Right renal pelvis (tissue), 4 donors: ENCODE results near the gene UACA. TPM values are rescaled to one million over a fixed set of nuclear protein-coding genes. Genes with fewer than 3 reads are reported as not detected.

Experiments used
- DNase-seq, 4 donors: peaks; one replicate each; pipeline ENCODE4 v3.0.0-alpha.2; 2013; ENCODE audit warnings: low read depth in 4 of 4, low spot score in 3 of 4, missing footprints in 1 of 4
- polyA plus RNA-seq, 4 donors: library from polyadenylated mRNA; unstranded; fragments of 120-200 nt; gene quantifications; one replicate each; pipeline ENCODE4 v1.2.1, GENCODE V29; 2013; ENCODE audit not compliant: insufficient read length in 4 of 4

UACA gene
- polyA plus RNA-seq, 4 donors = 87.0 to 106 (median 96.9) TPM

DNA sequence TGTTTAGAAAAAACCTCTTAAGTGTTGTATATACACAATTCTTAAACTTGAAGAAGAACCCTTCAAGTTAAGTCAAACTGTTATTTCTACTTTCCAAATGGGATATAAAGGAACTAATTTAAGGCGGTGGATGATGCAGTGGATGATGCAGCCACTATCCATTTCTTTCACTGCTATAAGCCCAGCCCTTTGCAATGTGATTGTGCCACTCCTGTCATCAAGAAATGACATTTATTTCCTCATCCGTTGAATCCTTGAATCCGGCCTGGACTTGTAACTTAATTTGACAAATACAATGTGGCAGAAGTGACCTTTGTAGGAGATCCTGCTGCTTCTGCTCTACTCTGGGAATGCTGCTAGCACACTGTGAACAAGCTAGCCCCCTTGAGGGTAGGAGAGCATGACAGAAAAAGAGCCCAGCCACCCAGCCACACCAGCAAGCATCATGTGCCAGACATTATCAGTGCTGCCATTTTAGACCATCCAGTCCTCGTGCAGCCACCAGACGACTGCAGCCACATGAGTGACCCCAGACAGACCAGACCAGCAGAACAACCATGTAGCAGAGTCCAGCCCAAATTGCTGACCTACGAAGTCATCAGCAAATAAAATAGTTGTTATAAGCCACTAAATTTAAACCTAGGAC is 47.4 kb downstream of the UACA start:
- no peak for DNase-seq

- DNase-seq = no peak
These were observed 48.8 kb downstream of the UACA start for GRCh38 chr15:70714565-70714964.

DNA sequence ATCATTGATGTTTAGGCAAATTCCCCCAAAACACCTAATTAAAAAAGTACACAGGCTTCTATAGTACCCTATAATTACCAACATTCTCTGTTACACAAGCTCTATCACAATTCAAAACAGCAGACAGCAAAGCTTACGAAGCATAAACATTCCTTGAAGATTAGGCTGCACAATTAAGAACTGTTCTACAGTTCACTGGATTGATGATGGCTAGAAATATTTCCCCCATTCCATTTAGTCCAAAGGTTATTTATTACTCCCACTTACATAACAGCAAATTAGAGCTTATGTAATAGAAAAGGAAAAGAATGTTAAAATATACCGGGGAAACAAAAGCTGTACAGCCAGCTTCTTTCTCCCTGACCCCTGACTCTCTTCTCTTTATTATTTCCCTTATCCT is 49.3 kb downstream of the UACA start:
- no peak for DNase-seq

DNA sequence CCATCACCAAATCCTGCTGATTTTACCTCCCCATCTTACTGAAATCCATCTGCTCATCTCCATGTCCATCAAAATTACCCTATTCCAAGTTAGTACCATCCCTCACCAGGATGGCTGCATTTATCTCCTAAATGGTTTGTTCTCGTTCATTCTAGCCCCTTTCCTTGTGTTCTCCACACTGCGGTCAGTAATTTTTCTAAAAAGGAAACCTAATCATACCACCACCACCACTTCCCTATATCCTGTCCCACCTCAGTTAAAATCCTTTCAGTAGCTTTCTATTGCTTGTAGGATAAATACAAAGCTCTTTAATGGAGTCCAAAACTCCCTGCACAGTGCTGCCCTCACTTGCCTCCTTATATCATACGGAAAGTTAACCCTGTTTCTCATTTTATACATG is 51.1 kb downstream of the UACA start:
- DNase-seq = no peak

- no peak for DNase-seq
These were observed 52.6 kb downstream of the UACA start for GRCh38 chr15:70710714-70711113.

DNA sequence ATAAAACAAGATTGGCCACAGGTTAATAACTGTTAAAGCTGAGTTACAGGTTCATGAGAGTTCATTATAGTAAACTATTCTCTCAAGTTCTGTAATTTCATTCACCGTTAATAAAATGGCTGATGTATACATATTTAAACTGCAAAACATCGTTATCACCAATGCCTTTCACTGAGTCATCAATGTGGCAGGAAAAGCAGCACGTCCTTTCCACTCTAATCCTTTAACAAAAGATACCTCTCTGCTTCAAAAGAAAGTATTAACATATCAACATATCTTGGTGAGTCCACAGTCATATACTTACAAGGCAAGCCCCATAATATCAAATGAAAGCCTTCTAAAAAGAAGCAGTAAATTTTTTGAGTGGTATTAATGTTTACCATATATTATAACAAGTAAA is 54.5 kb downstream of the UACA start:
- no peak for DNase-seq

DNA sequence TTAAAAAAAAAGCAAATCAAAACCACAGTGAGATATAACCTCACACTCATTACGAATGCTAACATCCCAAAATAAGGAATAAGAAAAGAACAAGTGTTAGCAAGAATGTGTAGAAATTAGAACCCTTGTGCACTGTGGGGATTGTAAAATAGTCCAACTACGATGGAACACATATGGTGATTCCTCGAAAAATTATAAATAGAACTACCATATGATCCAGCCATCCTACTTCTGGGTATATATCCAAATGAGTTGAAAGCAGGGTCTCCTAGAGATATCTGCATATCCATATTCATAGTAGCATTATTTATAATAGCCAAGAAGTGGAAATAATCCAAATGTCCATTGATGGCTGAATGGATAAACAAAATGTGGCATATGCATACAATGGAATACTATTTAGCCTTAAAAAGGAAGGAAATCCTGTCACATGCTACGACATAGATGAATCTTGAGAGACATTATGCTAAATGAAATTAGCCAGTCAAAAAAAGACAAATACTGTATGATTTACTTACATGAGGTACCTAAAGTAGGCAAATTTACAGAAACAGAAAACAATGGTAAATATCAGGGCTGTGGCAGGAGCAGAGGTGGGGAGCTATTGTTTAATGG is 55.6 kb downstream of the UACA start:
- no peak for DNase-seq

- DNase-seq = no peak
These were observed 58.6 kb downstream of the UACA start for GRCh38 chr15:70704731-70705130.

DNA sequence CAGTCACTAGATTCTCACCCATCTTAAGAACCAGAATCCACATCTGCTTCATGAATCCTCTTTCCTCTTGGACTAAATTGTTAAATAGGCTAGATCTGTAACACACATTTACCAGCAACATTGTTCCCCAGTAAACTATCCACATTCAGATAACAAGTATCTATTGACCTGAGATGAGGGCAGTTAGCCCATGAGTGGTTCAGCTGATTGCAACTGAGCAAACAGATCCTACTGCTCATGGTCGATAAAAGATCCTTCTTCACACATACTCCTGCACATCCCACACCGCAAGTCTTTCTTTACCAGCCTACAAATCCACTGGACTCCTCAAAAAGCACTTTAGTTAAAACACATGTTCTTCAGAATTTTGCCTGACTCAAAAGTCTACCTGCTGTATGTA is 59.2 kb downstream of the UACA start:
- no peak for DNase-seq

DNA sequence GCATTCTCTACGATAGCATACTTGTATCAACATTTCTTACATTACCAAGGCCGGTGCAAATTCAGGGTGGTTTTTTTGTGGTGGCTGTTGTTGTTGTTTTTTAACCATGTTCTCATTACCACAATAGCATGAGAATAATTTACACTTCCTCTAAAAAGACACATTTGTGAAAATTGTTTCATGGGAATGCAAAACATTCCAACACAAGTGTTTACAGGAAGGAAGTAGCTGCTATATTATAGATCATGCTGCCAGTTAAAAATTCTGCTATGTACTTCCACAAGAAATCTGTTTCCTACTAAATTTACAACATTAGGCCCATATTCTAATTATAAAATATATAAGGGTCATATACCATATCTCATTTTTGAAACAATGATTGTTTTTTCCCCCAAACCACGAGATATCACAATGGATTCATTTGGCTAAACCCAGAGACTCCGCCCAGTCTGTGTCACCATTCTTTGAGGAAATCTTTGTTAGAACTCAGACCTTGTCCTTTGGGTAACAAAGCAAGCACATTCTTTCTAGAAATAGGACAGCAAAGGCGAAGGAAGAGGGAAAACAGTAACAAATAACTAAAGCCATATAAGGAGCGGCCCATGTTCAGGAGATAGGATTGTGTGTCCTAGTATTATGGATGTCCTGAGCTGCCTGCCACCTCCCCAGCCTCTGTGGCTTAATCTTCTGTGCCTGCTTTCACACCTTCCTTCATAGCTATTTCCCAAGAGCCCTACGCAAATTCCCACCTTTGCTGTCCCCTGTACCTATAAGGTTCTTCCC is 60.1 kb downstream of the UACA start:
- DNase-seq = no peak

DNA sequence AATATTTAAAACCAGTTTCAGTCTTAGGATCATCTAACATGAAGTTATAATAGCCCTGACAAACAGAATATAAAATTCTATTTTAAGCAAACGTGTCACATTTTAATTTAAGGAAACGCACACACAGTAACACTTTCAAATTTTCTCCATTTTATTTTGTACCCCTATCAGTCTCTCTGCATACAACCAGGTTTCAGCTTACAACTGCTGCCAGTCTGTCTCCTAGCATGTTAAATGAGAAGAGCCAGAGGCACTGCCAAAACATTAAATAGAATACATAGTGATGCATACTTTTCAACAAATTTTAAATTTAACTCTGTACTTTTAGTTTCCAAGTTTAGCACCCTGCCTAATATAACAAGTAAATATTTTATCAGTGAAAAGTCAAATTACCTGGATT is 60.8 kb downstream of the UACA start:
- DNase-seq = no peak

DNA sequence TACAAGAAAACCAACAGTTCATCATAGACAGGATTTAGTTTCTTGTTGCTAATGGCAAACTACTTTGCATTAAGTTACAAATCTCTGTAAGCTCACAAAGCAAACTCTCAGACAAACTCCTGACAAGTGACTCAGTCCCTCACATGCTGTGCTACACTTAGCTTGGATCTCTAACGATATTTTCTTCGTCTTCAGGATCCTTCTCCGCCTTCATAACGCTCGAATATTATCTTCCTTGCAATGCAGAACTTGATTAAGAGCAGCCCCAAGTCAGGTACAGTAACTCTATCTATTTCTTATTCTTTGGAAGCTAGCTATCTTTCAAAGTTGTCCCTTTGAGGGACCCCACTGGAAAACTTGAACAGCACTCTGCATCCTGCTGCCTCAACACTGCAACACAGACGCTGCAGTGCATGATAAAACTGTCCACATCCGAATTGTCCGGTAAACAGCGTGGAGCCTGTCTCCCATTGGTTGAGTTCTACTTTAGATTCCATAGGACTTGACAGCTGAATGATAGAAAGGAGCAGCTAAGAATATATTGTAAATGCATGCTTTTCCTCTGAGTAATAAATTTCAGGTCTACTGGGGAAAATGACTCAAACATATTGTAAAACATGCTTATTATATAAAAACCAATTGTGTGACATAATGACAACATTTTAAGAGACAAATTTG is 61.3 kb downstream of the UACA start:
- DNase-seq = no peak

GRCh38 chr15:70701171-70701570 is 62.2 kb downstream of the UACA start:
- DNase-seq = no peak

GRCh38 chr15:70699890-70700289 is 63.5 kb downstream of the UACA start:
- no peak for DNase-seq

- DNase-seq = no peak
These were observed 64.4 kb downstream of the UACA start for GRCh38 chr15:70698836-70699390.

DNA sequence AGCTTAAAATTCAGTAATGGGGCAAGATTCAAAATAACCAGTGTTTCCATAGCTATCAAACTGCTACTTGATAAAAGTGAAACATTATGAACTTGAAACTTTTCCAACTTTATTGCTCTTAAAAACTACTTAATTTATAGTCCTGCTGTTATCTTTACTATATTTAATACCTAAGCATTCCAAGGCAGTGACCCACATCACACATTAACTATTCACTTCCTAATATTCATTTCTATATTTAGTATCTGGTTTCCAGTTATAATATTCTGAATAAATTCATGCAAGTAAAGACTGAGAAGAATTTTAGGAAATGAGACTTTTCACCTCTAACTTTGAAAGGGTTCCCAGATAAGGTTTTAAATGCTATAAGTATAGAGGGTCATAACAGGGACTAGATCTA is 64.9 kb downstream of the UACA start:
- DNase-seq = no peak

- no peak for DNase-seq
These were observed 72.7 kb downstream of the UACA start for GRCh38 chr15:70690491-70691276.

GRCh38 chr15:70690021-70690420 is 73.3 kb downstream of the UACA start:
- DNase-seq = no peak

DNA sequence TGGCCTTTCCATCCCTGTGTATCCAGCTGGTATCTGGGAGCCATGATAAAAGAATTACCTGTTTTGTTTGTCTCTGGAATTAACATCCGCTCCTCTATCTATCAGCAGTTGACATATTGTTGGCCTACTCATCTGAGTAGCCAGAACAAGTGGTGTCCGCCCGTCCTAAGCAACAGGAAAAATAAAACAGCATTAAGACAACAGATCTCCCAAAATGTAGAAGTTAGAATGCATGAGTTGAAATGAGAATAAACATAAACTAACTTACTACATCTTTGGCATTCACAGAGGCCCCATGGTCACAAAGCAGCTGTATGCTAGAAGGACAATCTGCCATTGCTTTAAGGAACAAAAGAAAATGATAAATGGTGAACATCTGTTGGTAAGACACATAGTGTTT is 75.9 kb downstream of the UACA start:
- DNase-seq = no peak

DNA sequence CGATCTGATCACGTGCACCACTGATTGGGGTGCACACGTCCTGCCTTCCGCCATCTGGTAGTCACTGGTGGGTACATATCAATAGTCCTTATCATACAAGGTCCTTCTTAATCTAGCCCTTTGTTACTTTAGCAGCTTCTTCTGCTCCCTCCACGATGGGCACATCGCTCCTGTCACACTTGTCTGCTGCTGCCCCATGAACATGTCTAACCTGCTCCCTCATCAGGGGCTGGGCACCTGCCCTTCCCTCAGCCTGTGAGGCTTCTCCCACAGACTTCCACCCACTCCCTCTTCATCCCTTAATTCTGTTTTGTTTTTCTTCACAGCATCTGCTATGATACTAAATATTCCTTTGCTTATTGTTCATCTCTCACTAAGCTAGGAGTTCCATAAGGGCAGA is 82.5 kb downstream of the UACA start:
- DNase-seq = no peak

DNA sequence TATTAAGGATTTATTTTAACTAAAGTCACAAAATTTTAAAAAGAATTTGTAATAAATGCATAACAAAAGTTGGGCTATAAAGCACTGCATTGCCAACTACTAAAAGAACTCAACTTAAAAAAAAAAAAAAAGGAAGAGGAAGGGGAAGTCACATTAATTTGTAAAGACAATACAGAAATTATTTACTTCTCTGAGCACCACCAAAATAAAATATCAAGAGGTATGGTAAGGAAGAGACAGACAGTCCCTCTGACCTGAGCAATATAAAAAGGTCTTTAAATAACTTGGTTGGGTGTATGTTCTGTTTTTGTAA is 83.5 kb downstream of the UACA start:
- no peak for DNase-seq
